Stimulated activated effector memory CD8-positive, alpha-beta T cell treated with anti-CD3 and anti-CD28 coated beads, Interleukin-12 subunit alpha, Interleukin-12 subunit beta, amount 100 ng/mL, for 72 hours (primary cell): Measurements from ENCODE around the gene SPOP.
"Not testable (repeated sequence)": the region's sequence is repeated elsewhere in the genome, so short reads cannot be mapped to it uniquely, and the experiment has no call there.

Experiments used
- ATAC-seq: fragments of 150-1000 bp; cut with Tn5 transposase; 2 replicates; pipeline ENCODE4 v1.10.0; 2021
- DNase-seq, 2 donors: peaks; one replicate each; pipeline ENCODE4 v3.0.0; 2021 to 2022; ENCODE audit warnings: low spot score in 2 of 2
- H3K27ac Mint-ChIP-seq: one replicate; pipeline ENCODE4 v1.8.0; 2022; ENCODE audit warnings: mild to moderate bottlenecking, mixed read lengths
- H3K36me3 Mint-ChIP-seq: one replicate; pipeline ENCODE4 v1.8.0; 2022; ENCODE audit warnings: mild to moderate bottlenecking, mixed read lengths
- H3K4me1 Mint-ChIP-seq: one replicate; pipeline ENCODE4 v1.8.0; 2022; ENCODE audit warnings: mixed read lengths
- H3K4me3 Mint-ChIP-seq: one replicate; pipeline ENCODE4 v1.8.0; 2022; ENCODE audit warnings: mild to moderate bottlenecking, mixed read lengths
- H3K9me3 Mint-ChIP-seq: one replicate; pipeline ENCODE4 v1.8.0; 2022; ENCODE audit warnings: mixed read lengths

Gene SPOP

DNA sequence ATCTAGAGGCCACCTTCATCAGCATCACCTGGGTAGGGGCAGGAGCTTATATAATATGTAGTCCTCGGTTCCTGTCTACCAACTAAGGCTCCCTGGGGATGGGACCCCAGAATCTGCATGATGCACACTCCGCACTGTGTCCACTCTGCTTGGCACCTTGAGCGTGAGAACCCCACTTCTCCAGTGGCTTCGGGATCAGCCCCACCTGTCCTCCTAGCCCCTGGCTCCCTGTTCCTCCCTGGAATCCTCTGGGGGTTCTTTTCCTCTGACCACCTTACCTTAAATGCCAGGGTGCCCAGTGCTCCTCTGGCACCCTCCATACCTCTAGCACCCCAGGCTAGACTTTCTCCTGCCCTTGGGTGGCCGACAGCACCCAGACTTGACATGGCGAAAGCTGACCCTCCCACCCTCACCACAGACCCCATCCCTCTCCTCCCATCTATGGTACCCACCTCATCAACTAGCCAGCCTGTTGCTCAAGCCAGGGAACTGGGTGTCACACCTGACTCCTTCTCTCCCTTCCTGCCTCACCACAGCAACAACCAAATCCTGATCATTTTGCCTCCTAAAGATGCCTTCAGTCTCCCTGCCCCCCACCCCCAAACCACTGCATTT lies 105.0 kb downstream of the SPOP start:
- DNase-seq (no peak), ATAC-seq (no peak)
- peaks cover 33% of the 10 kb centered on the region for H3K4me1 Mint-ChIP-seq
- no peak overlapping the region for H3K4me3 Mint-ChIP-seq
- H3K36me3 Mint-ChIP-seq: no peaks in the 10 kb centered on the region
- H3K27ac Mint-ChIP-seq: peak overlapping the region; percentile 46
- H3K9me3 Mint-ChIP-seq: no peaks in the 10 kb centered on the region

- H3K36me3 Mint-ChIP-seq: no peaks in the 10 kb centered on the region
- no peak overlapping the region for H3K27ac Mint-ChIP-seq
- H3K4me1 Mint-ChIP-seq: peaks cover 39% of the 10 kb centered on the region
- H3K9me3 Mint-ChIP-seq: no peaks in the 10 kb centered on the region
- DNase-seq (no peak), ATAC-seq (no peak)
- no peak overlapping the region for H3K4me3 Mint-ChIP-seq
These were observed 105.7 kb downstream of the SPOP start for GRCh38 chr17:49572226-49572625.

- Mint-ChIP-seq H3K4me3 (no peak overlapping the region), H3K9me3 (no peaks in the 10 kb centered on the region), H3K4me1 (peaks cover 34% of the 10 kb centered on the region), H3K27ac (no peak overlapping the region), H3K36me3 (no peaks in the 10 kb centered on the region)
- DNase-seq (no peak), ATAC-seq (no peak)
These were observed 106.1 kb downstream of the SPOP start for GRCh38 chr17:49571764-49572163.

GRCh38 chr17:49571283-49571682 lies 106.6 kb downstream of the SPOP start:
- ATAC-seq: no peak
- DNase-seq: no peak
- no peaks in the 10 kb centered on the region for H3K36me3 Mint-ChIP-seq
- H3K4me3 Mint-ChIP-seq: peak overlapping the region; percentile 84
- H3K27ac Mint-ChIP-seq: no peak overlapping the region
- H3K4me1 Mint-ChIP-seq: peaks cover 34% of the 10 kb centered on the region
- no peaks in the 10 kb centered on the region for H3K9me3 Mint-ChIP-seq

- Mint-ChIP-seq H3K4me1 (peaks cover 40% of the 10 kb centered on the region), H3K27ac (no peak overlapping the region), H3K4me3 (peak overlapping the region; percentile 84), H3K9me3 (no peaks in the 10 kb centered on the region), H3K36me3 (no peaks in the 10 kb centered on the region)
- ATAC-seq (no peak), DNase-seq (no peak)
These were observed 107.2 kb downstream of the SPOP start for GRCh38 chr17:49570540-49571242.

- not testable (repeated sequence) for H3K36me3 Mint-ChIP-seq, H3K27ac Mint-ChIP-seq, DNase-seq, ATAC-seq, H3K9me3 Mint-ChIP-seq
- Mint-ChIP-seq H3K4me1 (peaks cover 37% of the 10 kb centered on the region), H3K4me3 (peak overlapping the region; percentile 53)
These were observed 109.2 kb downstream of the SPOP start for GRCh38 chr17:49568695-49569047.

GRCh38 chr17:49567871-49568694 lies 109.8 kb downstream of the SPOP start:
- Mint-ChIP-seq H3K4me3 (peak overlapping the region; percentile 53), H3K27ac (peak overlapping the region; percentile 17), H3K4me1 (peaks cover 37% of the 10 kb centered on the region), H3K9me3 (no peaks in the 10 kb centered on the region), H3K36me3 (no peaks in the 10 kb centered on the region)
- ATAC-seq: peak; percentile 71
- peak; percentile 90 to 95 for DNase-seq

GRCh38 chr17:49567104-49567521 lies 110.8 kb downstream of the SPOP start:
- H3K4me3 Mint-ChIP-seq: no peak overlapping the region
- ATAC-seq (no peak), DNase-seq (no peak)
- H3K27ac Mint-ChIP-seq: no peak overlapping the region
- no peaks in the 10 kb centered on the region for H3K9me3 Mint-ChIP-seq
- no peaks in the 10 kb centered on the region for H3K36me3 Mint-ChIP-seq
- H3K4me1 Mint-ChIP-seq: peaks cover 37% of the 10 kb centered on the region

DNA sequence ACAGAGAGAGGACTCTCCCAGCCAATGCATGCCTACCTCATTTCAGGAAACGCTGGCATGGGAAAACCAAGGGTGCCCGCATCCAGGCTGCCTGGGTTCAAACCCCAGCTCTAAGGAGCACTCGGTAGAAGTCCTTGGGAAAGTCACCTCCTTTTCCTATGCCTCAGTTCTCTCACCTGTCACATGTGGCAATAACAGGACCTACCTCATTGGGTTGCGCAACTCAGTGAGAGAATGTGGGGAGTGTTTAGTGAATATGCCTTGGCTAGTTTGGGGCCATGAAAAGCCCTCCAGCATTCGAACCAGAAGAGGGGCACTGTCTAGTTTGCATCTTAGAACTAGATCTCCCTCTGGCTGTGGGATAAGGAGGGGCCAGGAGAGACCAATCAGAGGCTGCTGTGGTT lies 111.2 kb downstream of the SPOP start:
- H3K4me3 Mint-ChIP-seq: no peak overlapping the region
- H3K27ac Mint-ChIP-seq: no peak overlapping the region
- DNase-seq: no peak
- peaks cover 35% of the 10 kb centered on the region for H3K4me1 Mint-ChIP-seq
- no peaks in the 10 kb centered on the region for H3K36me3 Mint-ChIP-seq
- H3K9me3 Mint-ChIP-seq: no peaks in the 10 kb centered on the region
- no peak for ATAC-seq

- H3K4me3 Mint-ChIP-seq: peak overlapping the region; percentile 4
- no peaks in the 10 kb centered on the region for H3K9me3 Mint-ChIP-seq
- H3K27ac Mint-ChIP-seq: no peak overlapping the region
- no peaks in the 10 kb centered on the region for H3K36me3 Mint-ChIP-seq
- peaks cover 29% of the 10 kb centered on the region for H3K4me1 Mint-ChIP-seq
- ATAC-seq (peak; percentile 44), DNase-seq (no peak)
These were observed 111.9 kb downstream of the SPOP start for GRCh38 chr17:49565948-49566491.

DNA sequence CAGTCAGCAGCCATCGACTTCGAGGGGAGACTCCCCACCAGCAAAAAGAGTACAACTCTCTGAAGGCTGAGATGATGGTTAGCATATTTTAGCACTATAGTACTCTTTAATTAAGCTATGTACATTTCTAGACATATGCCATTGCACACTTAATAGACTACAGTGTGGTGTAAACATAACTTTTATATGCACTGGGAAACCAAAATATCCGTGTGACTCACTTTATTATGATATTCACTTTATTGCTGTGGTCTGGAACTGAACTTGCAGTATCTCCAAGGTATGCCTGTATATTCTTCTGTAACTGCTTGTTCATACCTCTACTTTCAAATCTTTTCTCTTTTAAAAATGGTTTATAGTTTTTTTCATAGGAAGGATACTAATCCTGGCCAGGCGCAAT lies 113.3 kb downstream of the SPOP start:
- Mint-ChIP-seq H3K27ac (no peak overlapping the region), H3K9me3 (no peaks in the 10 kb centered on the region), H3K4me3 (no peak overlapping the region), H3K36me3 (no peaks in the 10 kb centered on the region), H3K4me1 (peaks cover 20% of the 10 kb centered on the region)
- DNase-seq (no peak), ATAC-seq (no peak)

DNA sequence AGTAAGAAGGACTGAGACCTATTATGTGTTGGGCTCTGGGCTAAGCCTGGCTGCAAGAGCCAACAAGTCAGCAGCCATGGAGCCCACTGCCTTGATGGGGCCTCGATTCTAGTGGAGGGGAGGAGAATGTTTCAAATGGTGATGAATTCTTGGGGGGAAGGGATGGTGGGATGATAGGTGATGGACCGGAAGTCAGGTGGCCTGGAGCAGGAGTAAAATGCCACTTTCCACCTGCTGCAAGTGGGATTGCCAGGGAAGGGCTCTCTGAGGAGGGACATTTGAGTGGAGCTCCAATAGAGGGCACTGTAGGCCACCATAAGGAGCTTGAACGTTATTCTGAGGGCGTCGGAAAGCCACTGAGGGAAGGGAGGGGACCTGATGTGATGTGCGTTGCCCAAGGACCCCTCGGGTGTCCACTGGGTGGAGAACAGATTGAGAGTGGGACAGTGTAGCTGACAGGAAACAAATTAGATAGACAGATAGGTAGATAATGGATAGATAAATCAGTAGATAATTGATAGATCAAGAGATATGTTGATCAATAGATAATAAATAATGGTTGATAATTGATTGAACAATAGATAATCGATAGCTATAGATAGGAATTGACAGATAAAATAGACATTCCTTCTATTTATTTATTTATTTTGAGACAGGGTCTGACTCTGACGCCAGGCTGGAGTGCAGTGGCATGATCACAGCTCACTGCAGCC lies 120.4 kb downstream of the SPOP start:
- Mint-ChIP-seq H3K36me3 (no peaks in the 10 kb centered on the region), H3K4me3 (no peak overlapping the region), H3K4me1 (peaks cover 18% of the 10 kb centered on the region), H3K27ac (no peak overlapping the region), H3K9me3 (no peaks in the 10 kb centered on the region)
- DNase-seq (no peak), ATAC-seq (peak; percentile 47)

GRCh38 chr17:49556223-49556943 lies 121.5 kb downstream of the SPOP start:
- Mint-ChIP-seq H3K27ac (no peak overlapping the region), H3K4me1 (peaks cover 18% of the 10 kb centered on the region), H3K9me3 (no peaks in the 10 kb centered on the region), H3K36me3 (no peaks in the 10 kb centered on the region), H3K4me3 (no peak overlapping the region)
- peak; percentile 93 for DNase-seq
- ATAC-seq: peak; percentile 94

GRCh38 chr17:49555495-49556222 lies 122.2 kb downstream of the SPOP start:
- no peaks in the 10 kb centered on the region for H3K36me3 Mint-ChIP-seq
- no peaks in the 10 kb centered on the region for H3K9me3 Mint-ChIP-seq
- ATAC-seq (no peak), DNase-seq (no peak)
- no peak overlapping the region for H3K27ac Mint-ChIP-seq
- H3K4me3 Mint-ChIP-seq: no peak overlapping the region
- H3K4me1 Mint-ChIP-seq: peaks cover 18% of the 10 kb centered on the region
